GM18868 (cell line): ENCODE measurements around the gene MTSS2.

Experiments used
- ATAC-seq: cut with Tn5 transposase; IDR thresholded peaks from one replicate; pipeline ENCODE4 v1.9.1; 2021; ENCODE audit warnings: mild to moderate bottlenecking, moderate library complexity; ENCODE audit not compliant: unreplicated experiment

The MTSS2 gene

DNA sequence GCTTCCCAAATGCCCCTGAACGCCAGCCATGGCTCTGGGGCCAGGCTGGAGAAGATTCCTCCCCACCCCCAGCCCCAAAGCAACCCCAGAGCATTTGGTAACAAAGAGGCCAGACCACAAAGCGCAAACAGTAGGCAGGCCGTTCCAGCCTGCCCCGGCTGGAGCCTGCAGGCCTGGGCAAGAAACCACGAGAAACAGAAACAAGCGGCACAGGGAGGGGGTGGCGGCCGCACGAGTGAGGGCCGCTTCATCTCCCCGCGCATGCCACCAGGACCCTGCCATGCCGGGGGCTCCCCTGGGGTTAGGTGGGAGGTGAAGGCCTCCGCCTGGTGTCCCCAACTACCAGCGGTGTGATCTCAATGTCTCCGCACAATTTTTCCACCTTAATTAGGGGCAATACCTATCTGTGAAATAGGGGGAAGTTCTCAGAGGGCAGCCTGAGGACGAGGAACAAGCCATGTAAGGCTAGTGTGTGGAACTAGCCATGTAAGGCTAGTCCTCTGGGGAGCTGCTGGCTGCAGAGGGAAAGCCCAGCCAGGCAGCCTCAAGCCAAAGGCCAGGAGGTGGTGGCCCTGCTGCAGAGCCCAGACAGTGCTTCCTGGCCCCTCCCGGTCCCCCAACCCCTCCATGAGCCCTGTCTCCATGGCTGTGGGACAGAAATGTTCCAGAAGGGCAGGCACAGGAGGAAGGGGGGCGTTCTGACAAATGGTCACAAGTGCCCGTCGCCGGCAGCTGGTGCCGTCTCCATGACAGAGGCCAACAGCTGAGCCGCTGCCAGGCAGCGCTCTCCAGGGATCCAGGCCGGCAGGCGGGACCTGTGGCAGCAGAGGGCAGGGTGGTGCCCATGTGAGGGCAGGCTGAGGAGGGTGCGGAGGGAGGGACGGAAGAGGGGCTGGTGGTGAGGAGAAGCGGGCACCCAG is 14.5 kb upstream of the MTSS2 start:
- no peak for ATAC-seq

DNA sequence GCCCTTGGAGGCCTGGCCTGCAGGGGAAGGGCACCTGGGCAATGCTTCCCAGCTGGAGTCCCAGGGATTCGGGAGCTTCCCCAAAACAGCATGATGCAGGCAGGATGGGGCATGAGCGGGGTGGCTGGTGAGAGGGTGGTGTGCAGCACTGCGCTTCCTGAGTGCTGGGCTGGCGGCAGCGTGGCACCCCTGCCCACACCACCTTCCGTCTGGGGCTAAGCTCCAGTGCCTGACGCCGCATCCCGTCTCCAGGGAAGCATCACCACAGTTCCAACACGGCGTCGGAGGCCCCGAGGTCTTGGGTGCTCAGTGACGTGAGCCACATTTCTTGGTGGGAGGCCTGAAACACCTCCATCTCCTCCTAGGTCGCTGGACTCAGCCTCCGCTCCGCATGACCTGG is 13.8 kb upstream of the MTSS2 start:
- ATAC-seq = no peak

DNA sequence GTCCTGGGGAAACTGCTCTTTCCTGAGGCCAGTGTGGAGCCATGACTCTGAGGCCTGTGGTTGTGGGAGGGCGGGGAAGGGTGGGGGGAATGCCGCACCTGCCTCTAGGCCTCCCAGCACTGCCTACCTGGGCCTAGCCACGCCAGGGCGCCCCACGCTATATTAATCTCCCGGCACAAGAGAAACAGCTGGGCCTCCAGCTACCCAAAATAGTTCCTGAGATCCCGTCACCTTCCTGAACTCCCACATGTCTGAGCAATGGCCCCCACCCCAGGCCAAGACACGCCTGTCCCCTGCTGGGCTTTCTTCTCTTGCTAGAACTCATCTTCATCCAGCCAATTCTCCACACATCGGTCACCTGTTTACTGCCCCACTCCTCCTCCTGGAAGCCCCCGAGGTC is 13.0 kb upstream of the MTSS2 start:
- ATAC-seq = no peak

DNA sequence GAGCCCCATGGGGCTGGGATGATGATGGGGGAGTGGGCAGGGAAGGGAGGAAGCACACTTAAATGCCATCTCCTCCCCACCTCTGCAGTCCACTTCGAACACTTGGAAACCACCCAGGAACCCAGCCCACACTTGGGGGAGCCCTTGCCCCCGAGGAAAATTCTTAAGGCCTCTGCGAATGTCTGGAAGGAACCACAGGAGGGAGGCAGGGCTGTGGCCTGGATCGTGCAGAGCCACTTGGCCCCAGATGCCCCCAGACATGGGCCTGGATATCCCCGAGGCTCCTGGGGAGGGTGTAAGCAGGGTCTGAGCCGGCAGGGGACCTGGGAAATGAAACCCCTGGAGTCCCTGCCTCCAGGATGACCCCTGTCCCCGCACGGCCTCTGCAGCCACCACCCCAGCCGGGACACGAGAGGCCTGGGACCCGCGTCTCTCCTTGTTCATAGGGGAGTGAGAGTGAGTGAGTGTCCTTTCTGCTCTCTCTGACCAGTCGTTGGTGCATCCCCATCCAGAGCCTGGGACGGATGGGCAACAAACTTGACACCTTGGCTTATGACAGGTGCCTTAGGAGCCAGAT is 11.8 kb upstream of the MTSS2 start:
- no peak for ATAC-seq

DNA sequence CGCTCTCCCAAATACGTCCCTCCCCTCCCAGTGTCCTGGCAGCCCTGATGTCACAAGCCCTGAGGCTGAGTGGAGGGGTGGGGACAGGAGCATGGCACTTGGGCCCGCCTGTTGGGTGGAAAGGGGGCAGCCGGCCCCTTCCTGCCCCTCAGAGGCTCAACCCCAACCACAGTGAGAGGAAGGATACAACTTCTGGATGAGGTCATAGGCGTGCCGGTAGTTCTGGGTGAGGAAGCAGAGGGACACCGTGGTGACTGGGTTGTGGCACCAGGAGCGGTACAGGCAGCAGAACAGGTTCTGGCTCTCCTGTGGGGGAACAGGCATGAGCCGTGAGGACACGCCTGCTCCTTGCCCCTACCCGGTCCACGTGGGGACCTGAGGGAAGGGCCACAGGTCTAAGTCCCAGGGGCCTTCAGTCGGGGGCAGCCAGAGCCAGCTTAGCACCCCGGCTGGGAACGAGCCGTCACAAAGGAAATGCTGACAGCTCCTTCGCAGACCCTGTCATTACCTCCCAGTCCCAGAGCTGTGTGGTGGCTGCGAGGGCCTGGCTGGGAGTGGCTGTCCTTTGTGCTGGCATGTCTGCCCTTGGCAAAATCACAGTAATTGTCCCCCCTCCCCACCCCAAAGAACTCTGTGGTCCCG is 11.2 kb upstream of the MTSS2 start:
- no peak for ATAC-seq

DNA sequence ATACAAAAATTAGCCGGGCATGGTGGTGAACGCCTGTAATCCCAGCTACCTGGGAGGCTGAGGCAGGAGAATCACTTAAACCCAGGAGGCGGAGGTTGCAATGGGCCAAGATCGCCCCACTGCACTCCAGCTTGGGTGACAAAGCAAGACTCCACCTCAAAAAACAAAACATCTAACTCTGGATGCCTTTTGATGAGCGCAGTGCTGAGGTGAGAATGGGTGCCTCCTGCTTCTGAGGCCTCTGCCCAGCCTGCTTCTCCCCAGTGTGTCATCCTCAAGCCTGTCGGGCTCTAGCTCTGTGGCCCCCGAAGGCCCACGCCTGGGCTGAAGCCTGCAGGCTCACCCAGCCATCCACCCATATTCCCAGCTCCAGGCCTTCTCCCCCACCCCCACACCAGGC is 10.5 kb upstream of the MTSS2 start:
- no peak for ATAC-seq

DNA sequence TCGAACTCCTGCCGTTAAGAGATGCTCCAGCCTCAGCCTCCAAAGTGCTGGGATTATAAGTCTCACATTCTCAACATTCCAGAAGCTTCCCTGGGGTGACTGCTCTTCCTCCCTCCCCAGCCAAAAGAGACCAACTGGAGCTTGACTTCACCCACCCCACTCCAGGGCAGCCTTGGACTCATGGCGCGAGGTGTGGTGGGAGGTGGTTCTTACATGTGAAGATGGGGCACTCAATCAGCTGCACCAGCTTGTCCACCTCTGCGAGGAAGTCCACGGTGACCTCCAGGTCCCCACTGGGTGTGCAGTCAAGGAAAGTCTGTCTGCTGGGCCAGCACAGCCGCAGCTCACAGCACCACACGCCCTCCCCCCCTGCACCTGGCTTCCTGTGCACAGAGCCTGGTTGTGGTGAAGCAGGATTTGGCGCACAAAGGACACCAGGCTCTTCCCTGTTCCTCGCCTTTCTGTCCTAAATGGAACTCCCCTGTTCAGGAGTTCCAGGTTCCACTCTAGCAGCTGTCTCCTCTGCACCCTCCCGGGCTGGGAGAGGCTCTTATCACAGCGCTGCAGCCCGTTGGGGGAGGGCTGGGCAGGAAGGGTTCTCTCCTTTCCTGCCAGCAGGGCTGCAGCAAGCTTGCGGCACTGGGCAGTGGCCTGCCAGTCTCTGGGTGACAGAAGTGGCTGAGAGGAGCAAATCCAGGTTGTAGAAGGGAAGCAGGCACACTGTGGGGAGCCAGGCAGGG is 9.6 kb upstream of the MTSS2 start:
- ATAC-seq = no peak

DNA sequence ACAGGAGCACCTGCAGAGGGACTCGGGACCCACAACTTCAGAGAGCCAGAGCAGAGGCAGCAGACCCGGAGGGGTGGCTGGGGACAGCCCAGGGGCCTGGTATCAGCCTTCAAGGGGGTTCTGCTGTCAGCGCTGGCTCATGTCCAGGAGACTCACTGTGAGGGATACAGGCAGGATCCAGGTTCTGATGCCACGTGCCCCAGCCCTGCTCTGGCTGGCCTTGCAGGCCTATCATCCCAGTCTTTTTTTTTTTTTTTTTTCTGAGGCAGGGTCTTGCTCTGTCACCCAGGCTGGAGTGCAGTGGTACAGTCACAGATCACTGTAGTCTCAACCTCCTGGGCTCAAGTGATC is 9.0 kb upstream of the MTSS2 start:
- no peak for ATAC-seq

DNA sequence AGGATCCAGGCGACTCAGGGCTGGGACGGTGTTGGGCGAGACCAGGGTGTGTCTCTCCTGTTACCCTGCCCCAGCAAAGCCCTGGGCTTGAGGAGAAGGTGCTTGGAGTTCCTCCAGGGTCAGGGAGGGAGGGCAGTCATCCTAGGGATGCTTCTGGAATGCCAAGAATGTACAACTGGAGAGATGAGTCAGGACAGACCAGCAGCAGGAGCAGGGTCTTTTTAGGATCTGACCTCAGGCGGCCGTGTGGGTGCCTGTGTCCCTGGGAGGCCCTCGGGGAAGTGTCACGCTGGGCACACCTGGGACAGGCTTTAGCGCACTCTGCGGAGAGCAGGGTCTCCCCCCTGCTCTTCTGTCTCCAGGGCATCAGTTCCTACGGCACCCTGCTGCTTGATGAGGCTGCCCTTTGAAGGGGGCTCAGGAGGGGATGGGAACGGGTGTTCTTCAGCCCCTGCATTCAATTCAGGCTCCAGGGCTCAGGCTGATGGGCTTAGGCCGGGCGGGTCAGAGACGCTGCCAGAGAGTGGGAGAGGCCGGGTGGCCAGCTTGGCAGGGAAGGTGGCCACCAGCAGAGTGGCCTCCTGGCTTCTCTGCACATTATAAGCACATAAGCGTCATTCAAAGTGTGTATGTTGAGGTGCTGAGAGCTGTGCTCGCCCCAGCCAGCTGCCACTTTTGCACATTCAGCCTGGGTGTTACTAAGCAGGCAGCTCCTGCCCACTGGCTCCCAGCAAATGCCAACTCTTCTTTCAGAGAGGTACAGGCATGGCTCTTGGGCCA is 8.4 kb upstream of the MTSS2 start:
- no peak for ATAC-seq

DNA sequence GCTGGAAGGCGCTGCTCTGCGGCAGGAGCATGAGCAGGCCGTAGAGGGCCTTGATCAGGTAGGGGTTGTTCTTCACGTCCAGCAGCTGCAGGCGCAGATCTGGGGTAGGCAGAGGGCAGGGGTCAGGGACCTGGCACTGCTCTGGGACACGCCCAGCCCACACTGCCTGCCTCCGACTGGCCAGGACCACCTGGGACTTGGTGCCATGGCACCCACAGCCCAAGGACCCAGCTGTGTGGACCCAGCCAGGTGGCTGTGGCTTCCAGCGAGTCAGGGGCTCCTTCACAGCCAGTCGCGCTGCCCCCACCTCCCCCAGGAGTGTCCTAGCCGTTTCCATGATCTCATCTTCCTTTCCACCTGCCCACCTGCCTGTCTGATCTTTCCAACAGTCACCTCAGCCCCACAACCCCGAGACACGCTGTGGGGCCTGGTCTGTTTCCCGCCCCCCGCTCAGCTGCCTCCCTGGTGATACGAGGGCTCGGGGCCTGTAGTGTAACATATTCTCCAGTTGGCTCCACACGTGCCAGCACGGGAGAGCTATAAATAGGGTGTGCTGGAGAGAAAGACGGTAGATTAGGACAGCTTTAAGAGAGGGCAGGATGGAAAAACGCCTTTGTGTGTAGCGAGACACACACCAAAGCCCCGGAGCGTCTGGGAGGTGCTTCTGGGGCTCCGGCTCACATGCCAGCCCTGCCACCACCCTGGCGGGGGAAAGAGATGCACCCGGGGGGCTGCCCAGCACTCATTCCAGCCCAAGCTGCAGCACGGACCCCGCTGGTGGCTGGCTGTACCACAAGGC is 7.2 kb upstream of the MTSS2 start:
- ATAC-seq = no peak

DNA sequence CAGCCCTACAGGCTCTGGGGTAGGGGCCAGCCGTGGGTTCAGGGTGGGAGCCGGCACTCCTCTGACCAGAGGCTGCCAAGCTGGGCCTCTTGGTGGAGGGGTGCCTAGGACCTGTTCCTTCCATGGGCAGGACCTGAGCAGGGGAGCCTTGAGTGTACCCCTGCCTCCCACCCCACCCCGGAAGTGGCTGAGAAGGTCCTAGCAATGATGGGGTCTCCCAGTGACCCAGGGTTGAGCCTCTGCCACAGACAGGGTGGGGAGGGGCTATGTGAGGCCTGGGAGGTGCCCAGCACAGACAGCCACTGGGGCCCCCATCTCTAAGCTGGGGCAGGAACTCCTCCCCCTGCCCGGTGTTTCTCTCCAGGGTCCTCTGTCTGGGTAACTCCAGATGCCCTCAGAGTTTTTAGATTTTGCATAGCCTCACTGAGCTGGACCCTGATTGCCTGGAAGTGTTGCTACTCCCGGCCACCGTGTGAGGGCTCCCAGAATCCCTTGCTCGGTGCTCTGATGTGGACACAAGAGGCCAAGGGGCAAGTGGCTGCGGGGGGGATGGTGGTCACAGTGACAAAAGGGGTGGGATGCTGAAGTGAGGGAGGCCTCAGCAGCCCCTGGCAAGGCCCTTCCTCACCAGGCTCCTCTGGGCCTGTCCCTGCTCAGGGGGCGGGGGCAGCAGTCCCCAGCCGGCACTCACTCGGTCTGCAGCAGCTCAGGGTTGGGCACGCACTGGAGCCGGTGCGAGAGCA is 6.4 kb upstream of the MTSS2 start:
- no peak for ATAC-seq

DNA sequence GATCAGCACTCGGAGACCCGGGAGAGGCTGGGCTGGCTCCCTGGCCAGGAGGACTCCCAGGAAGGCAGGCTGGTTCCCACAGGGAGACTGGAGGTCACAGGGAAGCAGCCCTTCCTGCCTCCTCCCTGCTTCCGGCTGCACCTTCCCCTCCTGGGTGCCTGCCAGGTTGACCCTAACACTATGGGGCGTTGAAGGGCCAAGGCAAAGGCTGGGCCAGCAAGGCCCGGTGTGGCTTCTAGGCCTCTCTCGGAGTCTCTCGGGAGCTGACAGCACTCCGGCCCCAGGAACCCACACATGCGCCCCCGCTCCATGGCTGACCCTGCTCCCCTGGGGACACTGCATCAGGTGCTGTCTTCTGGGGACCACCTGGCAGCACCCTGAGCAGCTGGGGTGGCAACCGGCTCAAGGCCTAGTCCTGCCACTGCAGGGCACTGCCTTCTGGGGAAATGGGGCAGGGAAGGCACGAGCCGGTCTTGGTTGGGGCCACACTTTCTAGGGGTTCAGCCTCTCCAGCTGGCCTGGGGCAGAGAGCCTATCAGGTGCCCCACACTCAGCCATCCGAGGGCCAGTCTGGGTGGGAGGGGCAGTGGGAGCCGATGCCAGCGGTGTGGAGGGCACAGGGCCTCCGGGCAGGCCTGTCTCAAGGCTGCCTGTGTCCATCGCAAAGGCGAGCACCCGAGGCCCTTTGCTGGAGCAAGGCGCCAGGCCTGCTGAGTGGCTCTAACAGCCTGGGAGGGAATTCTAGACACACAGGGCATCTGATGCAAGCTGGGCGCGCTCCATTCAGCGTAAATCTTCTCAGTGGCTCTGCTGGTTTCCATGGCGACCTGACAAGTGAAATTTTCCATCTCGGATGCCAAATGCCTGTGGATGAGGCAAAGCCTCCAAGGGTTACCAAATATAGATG is 5.6 kb upstream of the MTSS2 start:
- ATAC-seq = no peak

DNA sequence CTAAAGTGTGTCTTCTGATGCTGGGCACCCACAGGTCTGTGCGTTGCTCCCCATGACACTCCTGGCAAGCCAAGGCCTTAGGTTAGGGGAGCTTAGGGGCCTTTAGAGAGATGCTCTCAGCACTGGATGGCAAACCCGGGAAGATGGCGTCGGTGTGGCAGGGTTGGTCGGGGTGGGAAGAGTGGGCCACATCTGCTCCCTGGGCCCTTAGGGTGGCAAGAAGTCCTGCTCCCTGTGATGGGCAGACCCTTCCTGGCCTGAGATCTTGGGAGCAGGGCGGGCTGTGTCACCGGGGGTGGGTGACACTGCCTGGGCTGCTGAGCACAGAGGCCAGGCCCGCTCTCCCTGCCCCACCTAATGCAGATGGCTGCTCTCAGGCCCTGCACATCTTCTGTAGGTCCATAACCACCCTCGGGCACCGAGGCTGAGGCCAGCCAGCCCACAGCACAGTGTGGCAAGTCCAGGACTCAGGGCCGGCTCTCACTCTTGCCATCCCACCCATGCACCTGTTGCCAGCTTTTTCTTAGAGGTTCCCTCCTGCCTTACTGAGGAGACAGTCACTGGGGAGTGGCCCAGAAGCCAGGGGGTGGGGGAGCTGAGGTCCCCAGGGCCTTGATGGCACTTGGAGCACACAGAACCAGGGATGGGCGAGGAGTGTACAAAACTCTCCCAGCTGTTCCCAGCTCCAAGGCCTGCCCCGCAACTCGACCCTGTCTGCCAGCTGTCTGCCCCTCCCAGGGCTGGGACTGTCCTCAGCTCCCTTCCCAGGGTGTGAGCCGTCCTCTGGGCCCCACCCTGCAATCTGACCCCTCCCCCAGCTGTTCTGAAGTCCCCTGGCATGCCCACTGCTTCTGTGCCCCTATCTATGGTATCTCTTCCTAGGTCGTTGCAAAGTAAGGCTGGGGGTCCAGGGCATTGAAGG is 4.4 kb upstream of the MTSS2 start:
- no peak for ATAC-seq

DNA sequence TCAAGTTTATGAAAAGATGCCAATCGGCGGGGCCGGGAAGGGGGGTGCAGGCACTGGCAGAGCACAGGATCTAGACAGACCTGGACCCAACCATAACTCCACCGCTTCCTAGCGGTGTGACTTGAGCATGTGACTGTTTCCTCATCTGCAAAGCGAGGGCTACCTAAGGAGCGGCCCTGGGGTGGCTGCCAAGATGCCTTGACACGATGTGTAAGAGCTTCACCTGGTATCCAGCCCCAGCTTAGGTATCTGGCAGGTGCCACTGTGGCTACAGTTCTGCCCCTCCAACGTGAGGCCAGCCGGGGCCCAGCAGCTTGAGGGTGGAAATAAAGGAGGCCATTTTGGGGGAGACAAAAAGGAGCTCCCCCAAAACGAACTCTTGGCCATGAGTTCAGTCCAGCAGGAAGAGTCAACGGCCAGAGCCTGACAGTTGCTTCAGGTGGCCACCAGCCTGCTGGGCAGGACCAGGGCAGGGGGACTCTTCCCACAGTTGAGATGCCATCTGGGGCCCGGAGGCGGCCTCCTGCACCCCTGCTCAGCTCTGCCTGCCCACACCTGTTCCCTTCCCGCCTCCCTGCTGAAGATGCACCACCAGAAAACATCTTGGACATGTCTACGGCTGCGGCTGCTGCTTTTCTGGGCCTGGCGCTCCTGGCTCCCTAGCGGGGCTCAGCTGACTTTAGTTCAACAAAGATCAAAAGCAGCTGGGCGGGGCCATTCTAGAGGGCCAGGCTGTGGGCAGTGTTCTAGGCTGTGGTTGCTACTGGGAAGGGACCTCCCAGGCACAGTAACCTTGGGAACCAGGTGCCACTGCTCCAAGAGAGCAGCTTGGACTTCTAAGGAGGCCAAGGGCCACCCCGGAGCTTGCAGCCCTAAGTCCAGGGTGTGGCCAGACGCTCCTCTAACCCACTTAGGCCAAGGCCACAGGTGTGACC is 3.4 kb upstream of the MTSS2 start:
- ATAC-seq = no peak

DNA sequence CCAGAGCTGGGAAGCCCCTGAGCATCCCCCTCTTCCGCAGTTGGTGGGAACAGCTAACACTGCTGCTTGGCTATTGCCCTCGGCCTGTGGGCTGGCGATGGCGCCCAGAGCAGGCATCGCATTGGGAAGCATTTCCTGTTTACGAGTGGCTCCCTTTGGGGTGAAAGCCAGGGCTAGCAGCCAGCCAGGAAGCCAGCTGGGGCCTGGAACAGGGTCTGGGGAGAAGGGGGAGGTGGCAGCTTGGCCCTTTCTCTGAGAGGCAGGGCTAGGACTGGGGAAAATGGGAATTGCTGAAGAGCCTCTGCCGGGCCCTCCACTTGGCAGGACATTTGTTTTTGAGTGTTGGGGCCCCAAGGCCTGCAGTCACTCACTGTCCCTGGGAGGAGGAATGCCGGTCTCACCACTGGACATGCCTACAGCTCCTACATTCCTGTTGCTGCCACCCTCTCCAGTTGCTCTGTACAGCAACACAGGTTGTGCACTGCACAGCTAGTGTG is 2.4 kb upstream of the MTSS2 start:
- ATAC-seq = no peak

DNA sequence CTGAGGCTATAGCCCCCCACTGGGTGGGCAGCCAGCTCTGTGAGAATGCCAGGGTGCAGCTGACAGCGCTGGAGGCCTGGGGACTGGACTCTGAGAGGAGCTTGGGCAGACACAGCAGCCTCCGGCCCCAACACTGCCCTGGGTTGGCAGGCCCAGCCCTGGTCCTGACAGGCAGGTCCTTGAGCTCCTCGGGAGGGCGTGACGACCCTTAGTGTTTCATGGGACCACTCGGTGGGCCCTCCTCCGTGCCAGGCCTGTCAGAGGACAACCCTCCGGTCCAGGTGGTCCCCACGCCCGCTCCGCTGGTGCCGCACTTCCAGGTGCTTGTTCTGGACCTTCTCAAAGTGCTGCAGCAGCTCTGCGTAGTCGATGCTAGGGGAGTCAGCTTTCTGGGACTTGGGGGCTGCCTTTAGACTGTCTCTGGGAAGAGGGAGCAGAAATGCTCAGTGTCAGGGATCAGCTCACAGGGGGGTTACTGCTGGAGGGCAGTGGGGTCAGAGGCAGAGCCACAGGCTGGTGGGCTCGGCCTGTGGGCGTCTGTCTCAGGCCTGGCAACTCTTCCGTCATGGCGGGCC is 1.9 kb upstream of the MTSS2 start:
- ATAC-seq = no peak
